ENCODE data around the gene IDH3B.

Gene IDH3B

DNA sequence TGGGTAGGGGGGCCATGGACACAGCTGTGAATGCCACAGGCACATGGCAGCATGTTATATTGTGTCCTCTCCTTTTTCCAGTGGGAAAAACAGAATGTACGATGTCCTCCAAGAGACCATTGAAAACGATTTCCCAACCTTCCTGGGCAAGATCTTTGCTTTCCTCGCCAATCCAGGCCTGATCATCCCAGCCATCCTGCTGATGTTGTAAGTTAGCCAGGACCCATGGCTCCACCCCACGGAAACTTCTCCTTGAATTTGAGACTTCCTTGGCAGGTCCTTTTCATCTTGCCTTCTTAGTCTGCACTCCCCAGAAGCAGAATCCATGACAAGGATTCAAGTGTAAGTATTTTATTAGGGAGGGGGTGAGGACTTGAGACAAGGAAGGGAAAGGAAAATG, 39.8 kb downstream of the IDH3B start:
- in situ Hi-C loops (cut with MboI; ENCODE audit: low sequenced_read_pairs) = no loop called here

DNA sequence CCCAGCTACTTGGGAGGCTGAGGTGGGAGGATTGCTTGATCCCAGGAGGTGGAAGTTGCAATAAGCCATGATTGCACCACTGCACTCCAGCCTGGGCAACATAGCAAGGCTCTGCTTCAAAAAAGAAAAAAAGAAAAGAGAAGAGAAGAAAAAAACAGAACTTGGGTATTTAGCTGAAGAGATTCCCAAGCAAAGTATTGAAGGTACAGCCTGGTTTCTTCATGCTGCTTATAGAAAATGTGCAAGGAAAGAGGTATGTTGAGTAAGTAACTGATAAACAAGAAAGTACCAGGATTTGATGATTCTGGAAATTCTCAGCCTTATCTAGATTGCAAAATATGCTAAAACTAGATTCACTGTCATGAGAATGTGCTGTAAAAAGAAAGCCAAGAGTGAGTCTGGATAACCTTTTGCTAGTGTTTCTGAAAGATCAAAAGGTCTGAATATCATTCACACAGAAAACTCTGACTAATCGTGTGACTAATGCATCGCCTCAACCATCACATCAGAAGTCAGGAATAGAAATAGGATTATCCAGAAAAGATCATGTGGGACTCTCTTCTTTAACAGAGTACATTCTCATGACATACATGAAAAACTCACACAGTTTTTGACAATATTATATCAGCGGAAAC, 43.9 kb downstream of the IDH3B start:
- in situ Hi-C loops (cut with MboI; ENCODE audit: low sequenced_read_pairs) = no loop called here

DNA sequence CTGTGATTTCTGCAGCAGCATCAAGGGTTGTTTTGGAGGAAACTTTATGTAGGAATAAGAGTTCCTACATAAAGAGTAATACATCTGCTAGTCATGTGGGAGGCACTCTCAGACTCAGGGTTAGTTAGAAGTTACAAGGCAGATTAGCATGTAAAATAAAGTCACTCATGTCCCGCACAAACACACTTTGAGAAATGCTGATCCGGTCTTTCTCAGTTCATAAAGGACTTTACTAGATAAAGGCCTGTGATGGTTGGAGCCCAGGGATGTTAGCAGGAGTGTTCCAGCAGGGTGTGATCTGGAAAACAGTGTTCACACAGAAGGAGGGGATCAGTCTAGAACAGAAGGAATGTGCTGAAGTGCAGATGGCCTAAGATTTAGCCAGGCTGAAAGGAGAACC, 44.7 kb downstream of the IDH3B start:
- in situ Hi-C loops (cut with MboI; ENCODE audit: low sequenced_read_pairs) = no loop called here

DNA sequence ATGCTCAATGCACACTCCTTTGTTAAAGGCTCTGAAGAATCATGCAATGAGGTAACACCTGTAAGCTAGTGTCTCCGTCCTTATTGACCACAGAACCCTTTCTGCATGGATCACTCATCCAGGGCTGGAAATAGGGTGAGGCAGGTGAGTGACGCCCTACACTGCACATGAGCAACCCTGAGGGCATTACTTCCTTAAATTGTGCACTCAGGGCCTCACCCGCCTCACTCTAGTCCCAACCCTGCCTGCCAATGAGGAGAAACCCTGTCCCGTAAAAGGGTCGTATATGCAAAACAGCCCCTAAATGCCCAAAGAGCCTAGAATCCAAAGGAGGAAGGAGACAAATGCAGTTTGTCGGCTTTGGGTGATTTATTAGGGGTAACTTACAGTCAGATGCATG, 45.2 kb downstream of the IDH3B start:
- in situ Hi-C loops (cut with MboI; ENCODE audit: low sequenced_read_pairs) = no loop called here

DNA sequence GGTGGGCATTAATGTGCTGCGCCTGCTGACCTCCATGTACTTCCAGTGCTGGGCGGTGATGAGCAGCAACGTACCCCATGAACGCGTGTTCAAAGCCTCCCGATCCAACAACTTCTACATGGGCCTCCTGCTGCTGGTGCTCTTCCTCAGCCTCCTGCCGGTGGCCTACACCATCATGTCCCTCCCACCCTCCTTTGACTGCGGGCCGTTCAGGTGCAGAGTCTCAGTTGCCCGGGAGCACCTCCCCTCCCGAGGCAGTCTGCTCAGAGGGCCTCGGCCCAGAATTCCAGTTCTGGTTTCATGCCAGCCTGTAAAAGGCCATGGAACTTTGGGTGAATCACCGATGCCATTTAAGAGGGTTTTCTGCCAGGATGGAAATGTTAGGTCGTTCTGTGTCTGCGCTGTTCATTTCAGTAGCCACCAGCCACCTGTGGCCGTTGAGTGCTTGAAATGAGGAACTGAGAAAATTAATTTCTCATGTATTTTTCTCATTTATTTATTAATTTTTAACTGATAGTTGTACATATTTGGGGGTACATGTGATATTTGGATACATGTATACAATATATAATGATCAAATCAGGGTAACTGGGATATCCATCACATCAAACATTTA, 46.8 kb downstream of the IDH3B start:
- in situ Hi-C loops (cut with MboI; ENCODE audit: low sequenced_read_pairs) = no loop called here

DNA sequence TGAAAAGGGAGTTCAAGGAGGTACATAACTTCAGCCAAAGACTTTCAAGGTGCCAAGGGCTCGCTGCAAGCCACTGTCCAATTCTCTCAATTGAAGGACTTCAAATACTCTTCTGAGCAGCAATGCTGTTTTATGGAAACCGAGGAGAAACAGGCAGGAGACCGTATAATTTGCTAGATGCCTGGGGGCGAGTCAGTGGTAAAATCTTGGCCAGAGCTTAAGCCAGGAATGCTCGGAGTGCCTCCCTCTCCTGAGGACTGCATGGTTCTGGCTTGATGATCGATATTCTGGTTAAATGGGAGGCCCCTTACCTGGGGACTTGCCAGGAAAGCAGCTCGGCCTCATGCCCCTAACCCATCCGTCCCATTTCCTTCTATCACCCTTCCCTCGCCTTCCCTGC, 47.4 kb downstream of the IDH3B start:
- in situ Hi-C loops (cut with MboI; ENCODE audit: low sequenced_read_pairs) = no loop called here

DNA sequence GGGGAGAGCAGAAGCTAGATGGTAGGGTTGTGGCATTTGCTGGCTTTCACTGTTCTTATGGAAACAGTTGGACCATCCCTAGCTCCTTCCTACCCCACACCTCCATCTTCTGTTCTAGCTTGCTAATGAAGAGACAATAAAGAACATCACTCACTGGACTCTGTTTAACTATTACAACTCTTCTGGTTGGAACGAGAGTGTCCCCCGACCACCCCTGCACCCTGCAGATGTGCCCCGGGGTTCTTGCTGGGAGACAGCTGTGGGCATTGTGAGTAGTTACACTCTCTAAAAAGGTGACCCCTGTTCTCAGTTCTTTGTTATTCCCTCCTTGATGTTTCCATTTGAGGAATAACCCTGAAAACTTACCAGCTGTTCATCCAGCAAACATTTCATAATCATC, 51.9 kb downstream of the IDH3B start:
- in situ Hi-C loops (cut with MboI; ENCODE audit: low sequenced_read_pairs) = no loop called here

DNA sequence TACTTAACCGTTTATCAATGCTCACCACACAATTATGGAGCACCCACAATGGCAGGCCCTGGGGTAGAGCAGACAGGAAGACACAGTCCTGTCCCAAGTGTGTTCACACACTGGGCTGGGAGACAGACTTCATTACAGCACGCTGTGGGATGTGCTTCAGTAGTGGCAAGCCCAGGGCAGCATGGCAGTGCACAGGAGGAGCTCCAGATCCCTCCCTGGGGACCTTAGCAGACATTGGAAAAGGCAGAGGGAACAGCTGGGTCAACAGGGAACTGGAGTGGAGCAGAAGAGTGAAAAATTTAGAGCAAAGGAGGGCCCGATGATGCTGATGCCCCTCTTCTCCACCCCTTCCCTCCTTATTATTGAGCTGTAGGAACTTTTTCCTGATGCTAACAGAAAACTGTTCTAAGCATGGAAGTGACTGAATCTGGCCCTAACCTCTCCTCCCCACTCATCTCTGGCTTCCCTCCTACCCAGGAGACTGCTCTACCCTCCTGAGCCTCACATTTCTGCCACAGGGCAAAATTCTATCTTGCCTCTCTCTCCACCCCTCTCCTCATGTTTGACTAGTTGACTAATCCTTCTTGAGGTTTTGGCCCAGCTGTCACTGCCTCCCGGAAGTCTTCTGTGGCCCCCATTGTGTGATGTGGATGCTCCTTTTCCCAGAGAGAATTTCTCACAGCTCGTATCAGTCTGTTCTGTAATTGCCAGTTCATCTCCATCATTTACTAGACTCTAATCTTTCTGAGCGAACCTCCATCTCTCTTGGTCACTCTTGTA, 52.9 kb downstream of the IDH3B start:
- in situ Hi-C loops (cut with MboI; ENCODE audit: low sequenced_read_pairs) = no loop called here

DNA sequence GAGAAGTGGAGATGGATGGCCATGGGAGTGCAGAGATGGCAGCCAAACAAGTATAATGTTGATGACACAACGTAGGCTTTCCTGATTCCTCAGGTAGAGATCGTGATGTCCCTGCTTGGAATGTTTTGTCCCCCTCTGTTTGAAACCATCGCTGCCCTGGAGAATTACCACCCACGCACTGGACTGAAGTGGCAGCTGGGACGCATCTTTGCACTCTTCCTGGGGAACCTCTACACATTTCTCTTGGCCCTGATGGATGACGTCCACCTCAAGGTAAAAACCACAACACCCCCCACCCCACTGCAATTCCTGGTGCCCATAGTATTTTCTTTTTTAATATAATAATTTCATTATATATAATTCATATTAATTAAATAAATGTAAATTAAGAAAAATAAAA, 53.7 kb downstream of the IDH3B start:
- in situ Hi-C loops (cut with MboI; ENCODE audit: low sequenced_read_pairs) = no loop called here
